GM18520 (cell line): ENCODE measurements around the gene RAB26.

Experiments used
- ATAC-seq: cut with Tn5 transposase; IDR thresholded peaks from one replicate; pipeline ENCODE4 v1.9.1; 2021; ENCODE audit not compliant: unreplicated experiment

Gene RAB26

DNA sequence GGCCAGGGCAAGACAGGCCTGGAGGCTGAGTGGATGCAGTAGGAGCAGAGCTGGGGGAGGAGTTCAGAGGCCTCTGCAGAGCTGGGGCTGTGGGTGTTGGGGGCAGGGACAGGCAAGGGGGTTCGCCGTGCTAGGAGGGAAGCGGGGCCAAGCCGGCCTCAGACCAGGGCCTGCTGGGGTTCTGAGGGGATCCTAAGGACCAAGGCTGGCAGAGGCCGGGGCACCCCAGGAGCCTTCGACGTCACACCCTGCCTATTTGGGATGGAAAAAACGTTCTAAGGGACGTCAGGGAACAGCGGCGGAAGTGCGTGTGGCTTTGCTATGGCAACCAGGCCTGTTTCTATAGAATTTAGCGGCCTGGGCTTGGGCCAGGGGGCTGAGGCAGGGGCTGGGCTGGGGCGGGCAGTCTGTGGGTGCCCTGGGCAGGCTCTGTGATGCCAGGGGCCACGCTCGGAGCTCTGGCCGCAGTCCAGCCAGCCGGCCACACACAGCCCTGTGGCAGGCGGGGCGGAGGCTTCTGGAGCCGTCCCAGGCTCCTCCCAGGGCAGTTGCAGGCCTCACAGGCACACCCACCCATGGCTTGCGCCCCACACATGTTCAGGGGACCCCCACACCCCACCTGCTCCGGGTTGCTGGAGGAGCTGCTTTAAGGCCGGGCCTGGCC lies 10.9 kb downstream of the RAB26 start:
- no peak for ATAC-seq

DNA sequence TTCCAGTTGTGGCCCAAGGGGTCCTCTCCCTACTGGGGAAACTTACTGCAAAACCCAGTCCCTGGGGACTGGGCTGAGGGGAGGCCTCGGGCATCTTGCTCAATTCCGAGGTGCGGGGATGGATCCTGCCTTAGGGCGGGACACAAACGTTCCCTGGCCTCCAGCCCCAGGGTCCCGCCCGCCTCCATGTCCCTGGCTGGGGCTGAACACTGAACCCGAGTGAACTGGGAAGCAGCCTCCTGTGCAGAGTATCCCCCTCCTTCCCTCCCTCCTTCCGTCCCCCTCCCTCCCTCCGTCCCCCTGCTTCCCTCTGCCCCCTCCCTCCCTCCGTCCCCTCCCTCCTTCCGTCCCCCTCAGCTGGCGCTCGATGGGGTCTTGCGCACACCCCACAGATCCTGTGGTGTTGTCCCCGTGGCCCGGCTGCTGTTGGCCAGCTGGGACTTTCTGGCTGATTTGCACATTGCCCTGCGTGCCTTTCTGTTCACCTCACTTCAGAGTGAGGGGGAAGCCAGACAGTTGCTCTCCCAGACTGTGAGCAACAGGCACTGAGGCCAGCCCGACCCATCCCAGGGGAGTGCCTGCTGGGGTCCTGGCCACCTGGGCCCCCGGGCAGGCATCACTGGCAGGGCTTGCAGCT lies 12.6 kb downstream of the RAB26 start:
- no peak for ATAC-seq

DNA sequence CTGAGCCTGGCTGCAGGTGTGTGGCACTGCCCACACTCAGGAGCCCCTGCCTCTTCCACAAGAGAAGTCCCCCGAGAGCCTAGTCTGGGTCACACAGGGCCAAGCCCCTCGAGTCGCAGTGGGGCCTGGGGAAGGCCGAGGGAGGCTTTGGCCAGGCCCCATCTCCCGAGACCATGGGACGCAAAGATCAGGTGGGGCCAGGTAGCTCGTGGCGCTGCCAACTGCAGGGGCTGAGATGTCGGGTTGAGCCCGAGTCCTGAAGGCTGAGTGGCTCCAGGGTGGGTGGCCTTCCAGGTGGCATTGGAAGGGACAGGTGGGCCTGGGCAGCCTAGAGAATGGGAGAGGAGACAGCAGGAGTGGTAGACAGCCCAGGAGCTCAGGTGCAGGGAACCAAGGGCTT lies 13.5 kb downstream of the RAB26 start:
- ATAC-seq = no peak

DNA sequence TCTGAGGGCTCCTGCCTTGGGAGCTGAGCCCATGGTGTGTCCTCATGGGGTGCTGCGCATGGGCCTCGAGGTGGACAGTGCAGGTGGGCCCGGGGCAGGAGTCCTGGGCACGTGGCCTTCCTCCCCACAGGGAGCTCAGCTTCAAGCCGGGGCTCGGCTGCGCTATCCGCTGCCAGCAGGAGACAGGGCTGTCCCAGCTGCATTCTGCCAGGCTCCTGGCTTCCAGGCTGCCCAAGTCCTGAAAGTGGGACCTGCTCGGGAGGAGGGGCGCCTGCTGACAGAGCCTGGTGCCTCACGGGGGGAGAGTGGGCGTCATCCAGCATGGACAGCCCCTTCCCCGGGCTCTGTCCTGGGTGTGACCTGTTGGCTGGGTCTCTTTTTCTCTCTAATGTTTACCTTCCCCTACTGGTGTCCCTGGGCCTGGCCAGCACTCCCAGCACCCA lies 14.3 kb downstream of the RAB26 start:
- ATAC-seq = no peak

DNA sequence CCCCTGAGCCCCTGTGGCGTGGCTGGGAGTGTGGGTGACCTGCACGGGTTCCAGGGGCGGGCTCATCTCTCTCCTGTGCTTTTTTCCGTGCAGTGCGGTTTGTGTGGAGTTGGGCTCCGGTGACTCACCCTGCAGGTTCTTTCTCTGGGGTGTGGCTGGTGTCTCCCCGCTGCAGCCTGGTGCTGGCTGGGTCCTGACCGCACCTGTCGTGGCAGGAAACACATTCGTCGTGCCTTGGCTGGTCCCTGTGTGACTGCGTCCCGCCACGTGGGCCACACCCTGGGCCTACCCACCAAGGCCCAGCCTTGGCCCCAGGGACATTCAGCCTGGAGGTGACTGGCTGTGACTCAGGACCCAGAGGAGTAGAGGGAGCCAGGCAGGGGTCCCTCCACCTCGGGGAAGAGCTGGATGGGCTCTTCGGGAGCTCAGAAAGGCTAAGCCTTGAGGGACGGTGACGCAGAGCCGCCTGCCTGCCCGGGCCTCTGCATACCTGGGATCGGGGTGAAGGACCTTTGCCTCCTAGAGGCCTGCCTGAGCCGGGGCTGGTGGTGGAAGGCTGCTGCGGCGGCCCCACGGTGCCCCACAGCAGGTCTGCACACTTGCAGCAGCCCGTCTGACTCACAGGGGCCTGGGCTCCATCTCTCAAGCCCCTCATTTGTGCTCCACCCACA lies 14.9 kb downstream of the RAB26 start:
- ATAC-seq = no peak

DNA sequence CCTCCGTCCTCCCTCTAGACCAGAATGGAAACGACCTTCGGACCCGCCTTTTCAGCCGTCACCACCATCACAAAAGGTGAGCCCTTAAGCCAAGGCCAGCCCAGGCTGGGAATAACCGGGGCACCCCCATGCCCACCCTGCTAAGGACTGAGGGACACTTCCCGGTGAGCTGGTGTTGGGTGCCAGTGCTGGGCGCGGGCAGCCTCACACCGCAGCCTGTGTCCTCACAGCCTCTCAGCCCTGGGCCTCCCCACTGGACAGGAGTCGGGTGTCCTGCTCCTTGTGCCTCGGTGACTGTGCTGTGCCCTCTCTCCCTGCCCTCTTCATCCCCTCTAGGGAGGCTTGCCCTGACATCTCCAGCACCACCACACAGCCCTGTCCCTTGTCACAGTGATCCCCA lies 17.4 kb downstream of the RAB26 start:
- ATAC-seq = no peak

DNA sequence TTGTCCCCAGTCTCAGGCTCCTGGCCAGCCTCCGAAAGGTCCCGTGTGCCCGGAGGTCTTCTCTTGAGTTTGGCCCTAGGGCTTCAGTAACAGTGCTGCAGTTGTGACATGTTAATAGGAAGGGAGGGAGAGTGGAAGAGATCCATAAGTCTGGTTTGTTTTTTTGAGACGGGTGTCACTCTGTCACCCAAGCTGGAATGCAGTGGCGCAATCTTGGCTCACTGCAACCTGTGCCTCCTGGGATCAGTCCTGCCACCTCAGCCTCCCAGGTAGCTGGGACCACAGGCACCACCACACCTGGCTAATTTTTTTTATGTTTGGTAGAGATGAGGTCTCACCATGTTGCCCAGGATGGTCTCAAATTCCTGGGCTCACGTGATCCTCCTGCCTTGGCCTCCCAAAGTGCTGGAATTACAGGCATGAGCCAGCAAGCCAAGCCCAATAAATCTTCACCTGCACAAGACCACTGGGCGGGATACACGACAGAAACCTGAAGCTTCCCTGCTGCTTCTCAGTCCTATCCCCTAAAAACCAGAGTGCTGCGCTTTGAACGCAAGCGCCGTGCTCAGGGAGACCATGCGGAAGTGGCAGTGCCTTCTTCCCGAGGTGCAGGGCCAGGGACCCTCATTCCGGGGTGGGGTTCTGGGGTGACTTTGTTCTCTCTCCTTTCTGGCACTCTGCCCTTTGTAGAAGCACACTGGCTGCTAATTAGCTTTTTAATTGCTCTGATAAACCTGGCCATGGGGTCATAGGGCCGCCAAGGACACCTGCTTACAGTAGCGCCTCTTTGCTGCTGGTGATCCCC lies 18.0 kb downstream of the RAB26 start:
- no peak for ATAC-seq

DNA sequence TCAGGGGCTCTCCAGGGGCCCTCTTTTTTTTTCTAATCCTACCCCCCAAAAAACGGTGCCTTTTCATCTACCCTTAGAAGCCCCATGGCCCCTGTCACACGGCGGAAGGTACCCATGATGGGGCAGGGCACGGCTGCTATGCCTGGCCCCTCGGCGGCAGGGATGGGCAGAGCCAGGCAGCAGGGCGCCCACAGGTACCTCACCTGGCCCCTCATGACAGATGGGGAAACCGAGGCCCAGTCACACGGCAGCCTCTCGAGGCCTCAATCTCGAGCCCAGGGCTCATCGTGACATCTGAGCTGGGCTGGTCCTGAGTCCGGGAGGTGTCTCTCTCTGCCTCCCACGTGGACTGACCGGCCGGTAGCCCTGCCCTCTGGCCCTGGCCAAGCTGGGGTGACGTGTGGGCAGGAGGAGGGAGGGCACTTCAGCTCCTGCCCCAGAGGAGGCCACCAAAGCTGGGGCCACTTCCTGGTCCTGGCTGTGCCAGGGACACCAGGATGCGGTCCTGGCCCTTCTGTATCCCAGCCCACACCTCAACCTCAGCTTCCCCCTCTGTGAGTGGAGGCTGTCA lies 18.7 kb downstream of the RAB26 start:
- no peak for ATAC-seq

DNA sequence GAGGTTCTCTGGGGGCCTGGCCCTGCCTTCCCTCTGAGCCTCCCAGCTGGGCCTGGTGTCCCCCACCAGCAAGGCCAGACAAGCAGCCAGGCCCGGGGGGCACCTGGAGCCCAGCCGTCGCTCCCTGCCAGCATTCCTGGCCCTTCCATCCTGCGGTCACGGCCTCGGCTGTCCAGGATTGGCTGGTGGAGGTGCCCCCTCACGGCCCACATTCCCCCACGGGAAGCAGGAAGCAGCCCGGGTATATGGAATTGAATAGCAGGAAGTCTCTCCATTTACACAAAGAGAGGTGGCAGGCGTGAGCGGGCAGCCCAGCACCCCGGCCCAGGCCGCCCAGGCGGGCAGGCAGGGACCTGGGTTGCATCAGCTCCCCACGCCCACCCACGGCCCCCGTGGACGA lies 21.7 kb downstream of the RAB26 start:
- ATAC-seq = no peak

DNA sequence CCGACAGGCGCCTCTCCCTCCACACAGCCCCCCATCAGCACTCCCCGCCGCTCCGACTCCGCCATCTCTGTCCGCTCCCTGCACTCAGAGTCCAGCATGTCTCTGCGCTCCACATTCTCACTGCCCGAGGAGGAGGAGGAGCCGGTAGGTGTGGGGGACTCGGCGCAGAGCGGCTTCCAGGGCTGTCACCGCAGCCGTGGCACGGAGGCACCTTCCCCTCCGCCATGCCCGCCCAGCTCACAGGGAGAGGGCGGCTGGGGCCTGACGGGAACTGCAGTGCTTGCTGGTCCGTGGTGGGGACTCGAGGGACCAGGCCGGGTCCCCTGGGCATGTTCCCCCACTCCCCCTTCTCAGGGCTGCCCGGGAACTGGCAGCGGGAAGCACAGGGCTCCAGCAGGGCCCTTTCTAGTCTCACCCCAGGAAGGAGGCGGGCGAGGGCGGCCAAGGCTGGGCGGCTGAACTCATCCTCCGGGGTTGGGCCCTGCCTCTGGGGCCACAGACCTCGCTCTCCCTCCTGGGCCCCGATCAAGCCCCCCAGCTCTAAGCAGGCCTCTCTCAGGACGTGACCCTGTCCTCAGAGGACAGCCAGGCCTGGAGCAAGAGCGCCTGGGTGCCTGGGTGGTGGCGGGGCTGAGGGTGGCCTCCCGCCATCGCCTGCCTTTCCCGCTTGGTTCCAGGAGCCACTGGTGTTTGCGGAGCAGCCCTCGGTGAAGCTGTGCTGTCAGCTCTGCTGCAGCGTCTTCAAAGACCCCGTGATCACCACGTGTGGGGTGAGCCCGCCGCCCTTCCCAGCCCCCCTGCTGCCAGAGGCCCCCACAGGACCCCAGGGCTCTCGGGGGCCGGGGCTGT lies 22.4 kb downstream of the RAB26 start:
- no peak for ATAC-seq

DNA sequence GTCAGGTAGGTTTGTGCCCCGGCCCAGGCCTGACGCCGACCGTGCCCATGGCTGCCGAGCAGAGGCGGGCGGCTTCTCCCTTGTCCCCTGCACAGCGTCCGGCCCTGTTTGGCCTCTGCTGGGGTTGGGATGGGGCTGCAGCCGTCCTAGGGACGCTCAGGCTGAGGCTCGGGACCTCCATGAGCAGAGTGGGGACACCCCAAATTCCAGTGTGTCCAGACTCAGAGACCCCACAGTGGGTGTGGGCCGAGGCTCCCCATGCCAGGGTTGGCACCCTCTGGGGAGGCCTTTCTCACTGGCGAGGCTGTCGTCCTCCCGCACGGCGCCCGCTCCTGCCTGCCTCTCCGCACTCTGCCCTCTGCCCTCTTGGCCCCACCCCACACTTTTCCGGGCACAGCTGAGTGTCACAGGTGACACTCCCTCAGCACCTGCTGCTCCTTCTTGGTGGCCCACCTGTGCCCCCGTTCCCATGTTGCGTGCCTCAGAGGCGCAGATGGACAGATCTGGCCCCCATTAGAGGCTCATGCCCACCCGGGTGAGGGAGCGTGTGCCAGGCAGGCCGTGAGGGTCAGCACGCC lies 23.3 kb downstream of the RAB26 start:
- ATAC-seq = no peak

DNA sequence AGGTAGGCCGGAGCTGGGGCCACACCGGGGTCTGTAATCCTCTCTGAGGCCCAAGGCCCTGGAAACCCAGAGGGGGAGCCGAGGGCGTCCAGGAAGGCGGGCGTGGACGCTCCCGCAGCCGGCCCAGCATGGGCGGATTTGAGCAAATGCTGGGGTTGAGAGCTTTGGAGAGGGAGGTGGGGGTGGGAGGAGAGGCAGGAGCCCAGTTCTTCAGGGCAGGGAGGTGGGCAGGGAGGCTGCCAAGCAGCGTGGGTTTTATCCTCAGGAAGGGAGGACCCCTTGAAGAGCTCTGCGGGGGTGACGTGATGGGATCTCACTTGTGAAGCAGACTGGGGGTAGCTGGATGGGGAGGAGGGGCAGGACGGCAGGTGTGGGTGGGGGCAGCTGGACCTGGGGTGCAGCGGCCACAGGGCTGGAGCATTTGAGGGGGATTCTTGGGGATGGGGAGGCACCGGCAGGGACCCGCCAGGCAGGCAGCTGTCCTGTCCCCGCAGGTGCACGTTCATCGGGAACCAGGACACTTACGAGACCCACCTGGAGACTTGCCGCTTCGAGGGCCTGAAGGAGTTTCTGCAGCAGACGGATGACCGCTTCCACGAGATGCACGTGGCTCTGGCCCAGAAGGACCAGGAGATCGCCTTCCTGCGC lies 24.4 kb downstream of the RAB26 start:
- ATAC-seq = no peak

DNA sequence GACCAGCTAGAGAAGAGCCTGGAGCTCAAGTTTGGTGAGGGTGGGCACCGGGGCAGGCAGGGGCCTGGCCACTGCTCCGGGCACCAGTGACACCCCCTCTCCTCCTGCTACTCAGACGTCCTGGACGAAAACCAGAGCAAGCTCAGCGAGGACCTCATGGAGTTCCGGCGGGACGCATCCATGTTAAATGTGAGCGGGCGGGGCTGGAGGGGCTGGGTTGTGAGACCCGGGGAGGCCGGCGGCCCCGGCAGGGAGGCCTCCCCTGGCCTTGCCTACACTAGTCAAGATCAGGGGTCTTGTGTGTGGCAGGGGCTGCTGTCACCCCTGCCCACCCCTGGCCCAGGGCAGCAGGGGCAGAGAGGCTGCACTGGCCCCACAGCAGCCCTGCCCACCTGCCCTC lies 24.9 kb downstream of the RAB26 start:
- no peak for ATAC-seq

DNA sequence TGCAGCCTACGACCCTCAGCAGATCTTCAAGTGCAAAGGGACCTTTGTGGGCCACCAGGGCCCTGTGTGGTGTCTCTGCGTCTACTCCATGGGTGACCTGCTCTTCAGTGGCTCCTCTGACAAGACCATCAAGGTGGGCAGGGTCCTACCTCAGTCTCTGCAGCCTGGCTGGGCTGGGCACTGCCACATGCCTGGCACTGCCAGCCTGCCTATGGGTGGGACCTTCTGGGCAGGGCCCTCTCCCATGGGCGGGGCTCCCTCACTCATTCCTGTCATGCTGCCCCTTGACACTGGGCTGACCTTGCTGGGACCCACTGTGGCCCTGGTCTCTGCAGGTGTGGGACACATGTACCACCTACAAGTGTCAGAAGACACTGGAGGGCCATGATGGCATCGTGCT lies 25.5 kb downstream of the RAB26 start:
- no peak for ATAC-seq

DNA sequence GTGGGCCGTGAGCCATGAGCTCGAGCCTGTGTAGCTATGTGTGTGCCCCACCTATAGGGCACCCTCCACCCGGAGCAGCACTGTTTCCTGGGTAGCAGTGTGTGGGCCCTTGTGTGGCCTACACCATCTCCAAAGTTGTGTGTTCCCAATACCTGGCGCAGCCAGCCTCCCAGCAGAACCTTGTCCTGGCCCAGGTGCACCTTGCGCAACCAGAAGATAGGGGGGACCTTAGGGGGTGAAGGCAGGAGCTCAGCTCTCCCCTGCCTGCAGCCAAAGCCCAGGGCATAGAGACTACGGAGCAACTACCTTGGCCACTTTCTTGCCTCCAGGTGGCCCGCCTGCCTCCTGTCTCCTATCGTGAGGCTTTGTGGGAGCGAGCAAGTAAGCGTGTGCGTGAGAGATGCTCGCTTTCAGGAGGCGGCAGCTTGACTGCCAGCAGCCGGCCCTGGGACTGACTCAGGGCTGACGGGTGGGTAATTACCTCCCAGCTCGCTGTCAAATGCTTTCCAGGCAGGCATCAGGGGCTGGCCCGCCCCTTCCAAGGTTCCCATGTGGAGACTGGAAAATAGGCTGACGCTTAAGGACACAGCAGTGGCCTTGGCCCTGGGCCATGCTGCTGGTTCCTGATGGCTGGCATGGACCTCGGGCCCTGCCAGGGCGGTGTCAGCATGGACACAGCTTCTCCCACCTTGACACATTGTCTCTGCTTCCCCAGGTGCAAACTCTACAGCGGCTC lies 26.1 kb downstream of the RAB26 start:
- no peak for ATAC-seq

DNA sequence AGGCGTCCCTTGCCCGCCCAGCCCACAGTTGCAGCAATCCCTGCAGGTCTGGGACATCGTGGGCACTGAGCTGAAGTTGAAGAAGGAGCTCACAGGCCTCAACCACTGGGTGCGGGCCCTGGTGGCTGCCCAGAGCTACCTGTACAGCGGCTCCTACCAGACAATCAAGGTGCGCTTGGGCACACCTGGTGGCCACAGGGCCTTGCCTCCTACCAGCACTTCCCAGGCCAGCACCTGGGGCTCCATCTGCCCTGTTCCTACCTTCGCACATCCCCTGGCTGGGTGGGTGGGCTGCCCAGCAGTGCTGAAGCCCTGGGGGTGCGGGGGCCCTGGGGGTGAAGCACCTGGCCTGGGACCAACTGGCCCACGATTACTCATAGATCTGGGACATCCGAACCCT lies 27.0 kb downstream of the RAB26 start:
- no peak for ATAC-seq

DNA sequence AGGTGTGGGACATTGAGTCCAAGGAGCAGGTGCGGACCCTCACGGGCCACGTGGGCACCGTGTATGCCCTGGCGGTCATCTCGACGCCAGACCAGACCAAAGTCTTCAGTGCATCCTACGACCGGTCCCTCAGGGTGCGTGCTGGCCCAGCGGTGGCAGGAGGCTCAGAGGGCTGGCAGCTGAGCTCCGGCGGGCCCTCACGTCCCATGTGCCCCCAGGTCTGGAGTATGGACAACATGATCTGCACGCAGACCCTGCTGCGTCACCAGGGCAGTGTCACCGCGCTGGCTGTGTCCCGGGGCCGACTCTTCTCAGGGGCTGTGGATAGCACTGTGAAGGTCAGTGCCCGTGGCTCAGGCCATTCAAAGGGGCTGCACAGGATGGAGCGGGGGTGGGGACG lies 27.6 kb downstream of the RAB26 start:
- ATAC-seq = no peak

DNA sequence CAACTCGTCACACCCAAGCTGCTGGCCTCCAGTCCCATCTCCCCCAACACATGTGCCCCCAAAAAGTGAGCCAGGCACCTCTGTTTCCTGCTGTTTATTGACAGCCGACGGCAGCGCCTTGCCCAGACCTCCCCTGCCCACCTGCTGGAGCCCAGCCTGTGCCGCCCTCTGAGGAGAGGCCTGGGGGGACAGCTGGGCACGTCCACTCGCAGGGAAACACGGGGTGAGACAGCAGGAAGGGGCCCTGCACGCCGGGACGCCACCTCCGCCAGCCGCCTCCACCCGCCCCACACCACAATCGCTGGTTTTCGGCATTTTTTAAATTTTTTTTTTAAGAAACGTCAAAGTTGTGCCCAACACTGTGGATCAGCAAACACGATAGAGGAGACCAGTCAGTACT lies 28.7 kb downstream of the RAB26 start:
- no peak for ATAC-seq

DNA sequence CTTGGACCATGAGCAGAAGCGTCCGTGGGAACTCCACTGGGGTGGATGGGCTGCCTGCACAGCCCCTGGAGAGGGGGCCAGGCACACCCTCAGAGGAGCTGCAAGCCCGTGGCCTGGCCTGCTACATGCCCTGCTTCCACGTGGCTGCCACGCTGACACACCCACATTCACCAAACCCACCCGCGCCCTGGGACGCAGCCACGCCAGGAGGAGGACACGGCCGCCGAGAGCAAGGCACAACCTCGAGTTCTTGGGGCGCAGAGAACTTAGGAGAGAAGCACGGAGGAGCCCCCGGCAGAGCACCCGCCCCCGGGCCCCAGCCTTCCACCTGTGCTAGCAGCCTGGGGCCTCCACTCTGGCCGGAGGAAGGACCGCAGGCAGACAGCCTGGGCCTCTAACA lies 29.1 kb downstream of the RAB26 start:
- no peak for ATAC-seq
